OCI-LY3 (cell line): ENCODE results near the gene PAQR9.
A peak's percentile ranks its signal among the peaks of the same experiment; 100 is the strongest.

Experiments
- CTCF ChIP-seq: fragments of 200-600, 300-600 bp; sonication (generic); IDR thresholded peaks from 2 replicates; pipeline ENCODE4 v1.5.1; 2014; ENCODE audit warnings: antibody characterized with exemption, low read length, low read depth
- EZH2phosphoT487 ChIP-seq: fragments of 200-600 bp; shearing (Covaris generic); IDR thresholded peaks from 2 replicates; pipeline ENCODE4 v1.6.1; 2018; ENCODE audit warnings: antibody characterized with exemption, mixed run types, low read depth

- TF ChIP-seq CTCF, result peak; percentile 74
- TF ChIP-seq EZH2phosphoT487, result no peak
Measured at GRCh38 chr3:142987080-142987700, 23.7 kb upstream of the PAQR9 start.
